ENCODE results near the gene SLC25A25.

DNA sequence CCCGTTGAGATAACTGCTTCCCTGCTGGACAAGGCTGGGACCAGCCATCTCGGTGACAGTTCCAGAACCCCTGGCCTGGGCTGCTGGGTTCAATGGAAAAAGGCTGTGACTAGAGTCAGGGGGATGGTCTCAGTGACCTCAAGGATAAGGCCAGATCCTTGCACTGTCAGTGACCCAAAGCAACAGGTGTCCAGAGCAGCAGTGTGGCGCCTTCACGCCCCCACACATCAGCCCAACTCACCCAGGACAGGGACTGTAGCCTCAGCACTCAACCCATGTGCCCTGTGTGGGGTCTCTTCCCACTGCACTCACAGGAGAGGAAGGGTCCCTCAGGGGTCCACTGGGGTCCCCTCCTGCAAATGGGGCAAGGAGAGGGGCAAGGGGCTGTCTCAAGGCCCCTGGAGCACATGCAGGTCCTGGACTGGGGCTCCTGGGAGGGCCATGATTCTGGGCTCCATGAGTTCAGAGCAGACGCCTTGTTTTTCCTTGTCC lies 80.5 kb downstream of the SLC25A25 start:
- no peak for TF ChIP-seq POLR2A (IDR thresholded peaks at IDR 0.05)
- TF ChIP-seq, protein P1, sequence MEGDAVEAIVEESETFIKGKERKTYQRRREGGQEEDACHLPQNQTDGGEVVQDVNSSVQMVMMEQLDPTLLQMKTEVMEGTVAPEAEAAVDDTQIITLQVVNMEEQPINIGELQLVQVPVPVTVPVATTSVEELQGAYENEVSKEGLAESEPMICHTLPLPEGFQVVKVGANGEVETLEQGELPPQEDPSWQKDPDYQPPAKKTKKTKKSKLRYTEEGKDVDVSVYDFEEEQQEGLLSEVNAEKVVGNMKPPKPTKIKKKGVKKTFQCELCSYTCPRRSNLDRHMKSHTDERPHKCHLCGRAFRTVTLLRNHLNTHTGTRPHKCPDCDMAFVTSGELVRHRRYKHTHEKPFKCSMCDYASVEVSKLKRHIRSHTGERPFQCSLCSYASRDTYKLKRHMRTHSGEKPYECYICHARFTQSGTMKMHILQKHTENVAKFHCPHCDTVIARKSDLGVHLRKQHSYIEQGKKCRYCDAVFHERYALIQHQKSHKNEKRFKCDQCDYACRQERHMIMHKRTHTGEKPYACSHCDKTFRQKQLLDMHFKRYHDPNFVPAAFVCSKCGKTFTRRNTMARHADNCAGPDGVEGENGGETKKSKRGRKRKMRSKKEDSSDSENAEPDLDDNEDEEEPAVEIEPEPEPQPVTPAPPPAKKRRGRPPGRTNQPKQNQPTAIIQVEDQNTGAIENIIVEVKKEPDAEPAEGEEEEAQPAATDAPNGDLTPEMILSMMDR (IDR thresholded peaks at IDR 0.05), result no peak
- no peak for TF ChIP-seq EP300 (IDR thresholded peaks at IDR 0.05)
